GM21367 (cell line): ENCODE data around the gene M1AP.

ENCODE experiments used
- ATAC-seq: cut with Tn5 transposase; IDR thresholded peaks from one replicate; pipeline ENCODE4 v1.9.1; 2021; ENCODE audit not compliant: unreplicated experiment

M1AP gene

GRCh38 chr2:74648009-74648443 lies at the start of gene M1AP:
TSS of gene M1AP (minus strand) at chr2:74648330. CDS start at chr2:74640275, 8,055 bp downstream.
- ATAC-seq = no peak

- ATAC-seq = no peak
Observed at GRCh38 chr2:74696829-74697228, 48.7 kb upstream of the M1AP start.

GRCh38 chr2:74695663-74696062 lies 47.5 kb upstream of the M1AP start:
- no peak for ATAC-seq

- no peak for ATAC-seq
Observed at GRCh38 chr2:74694281-74694680, 46.2 kb upstream of the M1AP start.

- ATAC-seq = no peak
Observed at GRCh38 chr2:74693668-74694067, 45.5 kb upstream of the M1AP start.

GRCh38 chr2:74693213-74693612 lies 45.1 kb upstream of the M1AP start:
- ATAC-seq = no peak

GRCh38 chr2:74691929-74692328 lies 43.8 kb upstream of the M1AP start:
- no peak for ATAC-seq

GRCh38 chr2:74690571-74690970 lies 42.4 kb upstream of the M1AP start:
- ATAC-seq = peak; percentile 58

GRCh38 chr2:74689671-74690070 lies 41.5 kb upstream of the M1AP start:
- no peak for ATAC-seq

- ATAC-seq = no peak
Observed at GRCh38 chr2:74688881-74689280, 40.8 kb upstream of the M1AP start.

- no peak for ATAC-seq
Observed at GRCh38 chr2:74685408-74685807, 37.3 kb upstream of the M1AP start.

- ATAC-seq = no peak
Observed at GRCh38 chr2:74682501-74682900, 34.4 kb upstream of the M1AP start.

- no peak for ATAC-seq
Observed at GRCh38 chr2:74679615-74680014, 31.5 kb upstream of the M1AP start.

GRCh38 chr2:74676331-74676730 lies 28.2 kb upstream of the M1AP start:
- ATAC-seq = no peak

- ATAC-seq = no peak
Observed at GRCh38 chr2:74675090-74675489, 27.0 kb upstream of the M1AP start.

- ATAC-seq = no peak
Observed at GRCh38 chr2:74673826-74674528, 25.8 kb upstream of the M1AP start.

- no peak for ATAC-seq
Observed at GRCh38 chr2:74671479-74671878, 23.3 kb upstream of the M1AP start.

GRCh38 chr2:74670263-74670662 lies 22.1 kb upstream of the M1AP start:
- ATAC-seq = no peak

- ATAC-seq = no peak
Observed at GRCh38 chr2:74668087-74668486, 20.0 kb upstream of the M1AP start.

- ATAC-seq = no peak
Observed at GRCh38 chr2:74659462-74659861, 11.3 kb upstream of the M1AP start.

- ATAC-seq = no peak
Observed at GRCh38 chr2:74658516-74658915, 10.4 kb upstream of the M1AP start.

- ATAC-seq = no peak
Observed at GRCh38 chr2:74655579-74655978, 7.4 kb upstream of the M1AP start.
